ENCODE results near the gene TRIM34. TPM values are rescaled to one million over a fixed set of nuclear protein-coding genes. Genes with fewer than 3 reads are reported as not detected.

TRIM34 gene
- polyA plus RNA-seq, 1 of the 3 experiments (the other 2 are of a cell fraction): 3.2 TPM

GRCh38 chr11:5666402-5666793 lies 41.6 kb downstream of the TRIM34 start:
- H3K27me3 ChIP-seq (ENCODE audit: insufficient read depth): no peaks in the 10 kb centered on the region
- H3K9me2 ChIP-seq: no peaks in the 10 kb centered on the region
- no peaks in the 10 kb centered on the region for H3K79me2 ChIP-seq (ENCODE audit: insufficient read depth)
- no peak for DNase-seq
- H3K9me3 ChIP-seq: no peaks in the 10 kb centered on the region
- no peak overlapping the region for H3K4me2 ChIP-seq
- ChIA-PET CTCF (no interaction called here), POLR2A (no interaction called here)
- WGBS (ENCODE audit: low lambda C conversion rate): 53% methylated on average over 6 of the region's 6 CpGs
- H3K4me1 ChIP-seq (ENCODE audit: control insufficient read depth in 1 of 2, insufficient read depth in 2 of 2, low read depth in 1 of 2, low read length in 1 of 2): no peaks in the 10 kb centered on the region
- H3K4me3 ChIP-seq (ENCODE audit: low read depth in 2 of 2, low read length in 1 of 2): no peak overlapping the region
- no peaks in the 10 kb centered on the region for H4K20me1 ChIP-seq (ENCODE audit: insufficient read depth)
- H3K36me3 ChIP-seq (replicated peaks in 1 of 2; ENCODE audit: control insufficient read depth in 1 of 2, insufficient read depth in 2 of 2, low read length in 1 of 2): peaks cover 11 to 65% of the 10 kb centered on the region in 2 experiments
- no peak overlapping the region for H3K9ac ChIP-seq
- no peak for TF ChIP-seq RFX5 (IDR thresholded peaks at IDR 0.05; ENCODE audit: low read length)
- no peak for TF ChIP-seq USF1 (IDR thresholded peaks at IDR 0.05; ENCODE audit: borderline replicate concordance, low read depth)
- TF ChIP-seq GABPA (IDR thresholded peaks at IDR 0.05; ENCODE audit: low read depth): no peak
- no peak for TF ChIP-seq MEF2A (IDR thresholded peaks at IDR 0.05; ENCODE audit: borderline replicate concordance, low read depth)
- TF ChIP-seq EP300 (IDR thresholded peaks at IDR 0.05; ENCODE audit: borderline replicate concordance in 1 of 2, low read depth in 1 of 2, low read length in 1 of 2): no peak
- H3K27ac ChIP-seq (ENCODE audit: low read depth in 2 of 2, low read length in 1 of 2): no peak overlapping the region
- no peak overlapping the region for H2AFZ ChIP-seq (ENCODE audit: low read depth)
- peaks cover 2% of the 10 kb centered on the region for H3F3A ChIP-seq (replicated peaks; ENCODE audit: insufficient read depth)

- POLR2A ChIA-PET: no interaction called here
- H3K27me3 ChIP-seq (ENCODE audit: insufficient read depth): no peaks in the 10 kb centered on the region
- H3K4me3 ChIP-seq (ENCODE audit: low read depth in 2 of 2, low read length in 1 of 2): no peak overlapping the region
- TF ChIP-seq PBX3 (IDR thresholded peaks at IDR 0.05) (peak; percentile 63), RFX5 (IDR thresholded peaks at IDR 0.05; ENCODE audit: low read length) (no peak), SIN3A (IDR thresholded peaks at IDR 0.05; ENCODE audit: borderline replicate concordance, low read depth, low read length) (no peak), FOSL2 (IDR thresholded peaks at IDR 0.05; ENCODE audit: borderline replicate concordance, low read depth) (0 out of 2 replicates have a peak, but pooled peaks have one; percentile 2), EP300 (IDR thresholded peaks at IDR 0.05; ENCODE audit: borderline replicate concordance in 1 of 2, low read depth in 1 of 2, low read length in 1 of 2) (no peak), FOXJ3 (CRISPR knock-in tag; IDR thresholded peaks at IDR 0.05) (no peak), CTCF (IDR thresholded peaks at IDR 0.05) (no peak), JUND (IDR thresholded peaks at IDR 0.05) (peak; percentile 11; the same call in 1 of the 2 replicates), USF1 (IDR thresholded peaks at IDR 0.05; ENCODE audit: borderline replicate concordance, low read depth) (no peak), MXI1 (IDR thresholded peaks at IDR 0.05; ENCODE audit: low read depth, low read length) (no peak), SMC3 (IDR thresholded peaks at IDR 0.05; ENCODE audit: low read depth, low read length) (no peak), NRF1 (IDR thresholded peaks at IDR 0.05; ENCODE audit: low read depth, low read length) (no peak)
- peaks cover 11% of the 10 kb centered on the region for H3F3A ChIP-seq (replicated peaks; ENCODE audit: insufficient read depth)
- DNase-seq: no peak
- H3K9ac ChIP-seq: no peak overlapping the region
- H3K27ac ChIP-seq (ENCODE audit: low read depth in 2 of 2, low read length in 1 of 2): peak overlapping the region in 1 of 2 experiments; percentile 35; a peak in 1 of 4 replicates
- H3K4me2 ChIP-seq: no peak overlapping the region
- no peak overlapping the region for H2AFZ ChIP-seq (ENCODE audit: low read depth)
- no peaks in the 10 kb centered on the region for H3K9me2 ChIP-seq
- no peaks in the 10 kb centered on the region for H3K4me1 ChIP-seq (ENCODE audit: control insufficient read depth in 1 of 2, insufficient read depth in 2 of 2, low read depth in 1 of 2, low read length in 1 of 2)
- H4K20me1 ChIP-seq (ENCODE audit: insufficient read depth): no peaks in the 10 kb centered on the region
- CTCF ChIA-PET: no interaction called here
- peaks cover 13% of the 10 kb centered on the region for H3K79me2 ChIP-seq (ENCODE audit: insufficient read depth)
- H3K9me3 ChIP-seq: no peaks in the 10 kb centered on the region
- H3K36me3 ChIP-seq (replicated peaks in 1 of 2; ENCODE audit: control insufficient read depth in 1 of 2, insufficient read depth in 2 of 2, low read length in 1 of 2): peaks cover 0 to 45% of the 10 kb centered on the region in 2 experiments
Observed at GRCh38 chr11:5671831-5672230, 47.0 kb downstream of the TRIM34 start.
